H9 (cell line): ENCODE results near the gene AMDHD2. TPM values are rescaled to one million over a fixed set of nuclear protein-coding genes. Genes with fewer than 3 reads are reported as not detected.
A peak's percentile ranks its signal among the peaks of the same experiment; 100 is the strongest.

Experiments used
- DNase-seq: peaks from one replicate; pipeline ENCODE4 v3.0.0-alpha.2; 2017
- H2AFZ ChIP-seq: one replicate; pipeline ENCODE4 v1.6.1; 2013; ENCODE audit warnings: mild to moderate bottlenecking, low read length, control low read depth, moderate library complexity
- H2AK5ac ChIP-seq: 2 replicates; pipeline ENCODE4 v1.6.1; 2013; ENCODE audit warnings: low read length, control low read depth, mixed read lengths; ENCODE audit not compliant: insufficient read length
- H2BK120ac ChIP-seq: one replicate; pipeline ENCODE4 v1.6.1; 2013; ENCODE audit warnings: low read depth, mild to moderate bottlenecking, low read length, control low read depth, inconsistent platforms; ENCODE audit not compliant: poor library complexity, severe bottlenecking
- H2BK12ac ChIP-seq: 2 replicates; pipeline ENCODE4 v1.6.1; 2013; ENCODE audit warnings: low read length, control low read depth, mixed read lengths, low read depth; ENCODE audit not compliant: insufficient read length
- H2BK15ac ChIP-seq: 2 replicates; pipeline ENCODE4 v1.6.1; 2013; ENCODE audit warnings: low read depth, low read length, control low read depth
- H2BK20ac ChIP-seq: one replicate; pipeline ENCODE4 v1.6.1; 2013; ENCODE audit warnings: low read depth, mild to moderate bottlenecking, low read length, control low read depth, inconsistent platforms; ENCODE audit not compliant: poor library complexity, severe bottlenecking
- H2BK5ac ChIP-seq: 2 replicates; pipeline ENCODE4 v1.6.1; 2013; ENCODE audit warnings: low read length, control low read depth, mixed read lengths; ENCODE audit not compliant: insufficient read length
- H3K14ac ChIP-seq: 2 replicates; pipeline ENCODE4 v1.6.1; 2013; ENCODE audit warnings: low read length, control low read depth; ENCODE audit not compliant: insufficient read depth
- H3K18ac ChIP-seq: 2 replicates; pipeline ENCODE4 v1.6.1; 2013; ENCODE audit warnings: low read depth, mild to moderate bottlenecking, mixed read lengths, low read length, control low read depth; ENCODE audit not compliant: insufficient read length
- H3K23ac ChIP-seq: 2 replicates; pipeline ENCODE4 v1.6.1; 2013; ENCODE audit warnings: low read length, control low read depth, mixed read lengths, low read depth; ENCODE audit not compliant: insufficient read length
- H3K23me2 ChIP-seq: 2 replicates; pipeline ENCODE4 v1.6.1; 2013; ENCODE audit warnings: low read depth, mild to moderate bottlenecking, mixed read lengths, low read length, control low read depth; ENCODE audit not compliant: insufficient read length, poor library complexity, severe bottlenecking
- H3K27ac ChIP-seq: 2 replicates; pipeline ENCODE4 v1.5.1; 2013; ENCODE audit warnings: low read length, control low read depth, mixed read lengths, low read depth; ENCODE audit not compliant: insufficient read length
- H3K27me3 ChIP-seq: 2 replicates; pipeline ENCODE4 v1.6.1; 2013; ENCODE audit warnings: low read length, control low read depth, inconsistent platforms; ENCODE audit not compliant: insufficient read depth
- H3K4ac ChIP-seq: 2 replicates; pipeline ENCODE4 v1.6.1; 2013; ENCODE audit warnings: low read depth, mild to moderate bottlenecking, control low read depth, inconsistent platforms, low read length, moderate library complexity
- H3K4me1 ChIP-seq: 2 replicates; pipeline ENCODE4 v1.6.1; 2013; ENCODE audit warnings: low read length, control low read depth, inconsistent platforms; ENCODE audit not compliant: insufficient read depth
- H3K4me2 ChIP-seq: 2 replicates; pipeline ENCODE4 v1.6.1; 2013; ENCODE audit warnings: low read length, control low read depth, mixed read lengths; ENCODE audit not compliant: insufficient read length, insufficient read depth
- H3K56ac ChIP-seq: 2 replicates; pipeline ENCODE4 v1.6.1; 2013; ENCODE audit warnings: low read depth, mild to moderate bottlenecking, mixed read lengths, low read length, control low read depth; ENCODE audit not compliant: insufficient read length
- H3K79me1 ChIP-seq: 2 replicates; pipeline ENCODE4 v1.6.1; 2013; ENCODE audit warnings: low read depth, mild to moderate bottlenecking, moderate library complexity, low read length, control low read depth, inconsistent platforms; ENCODE audit not compliant: insufficient read depth, poor library complexity, severe bottlenecking
- H3K79me2 ChIP-seq: 2 replicates; pipeline ENCODE4 v1.6.1; 2013; ENCODE audit warnings: low read length, control low read depth, inconsistent platforms; ENCODE audit not compliant: insufficient read depth
- H3K9ac ChIP-seq: 2 replicates; pipeline ENCODE4 v1.6.1; 2013; ENCODE audit warnings: low read length, control low read depth, mixed read lengths; ENCODE audit not compliant: insufficient read length; ENCODE audit errors: extremely low read depth
- H3K9me3 ChIP-seq: one replicate; pipeline ENCODE4 v1.6.1; 2013; ENCODE audit warnings: low read depth, low read length, inconsistent platforms; ENCODE audit not compliant: control insufficient read depth
- H3T11ph ChIP-seq: one replicate; pipeline ENCODE4 v1.6.1; 2013; ENCODE audit warnings: mild to moderate bottlenecking, low read length, control low read depth, inconsistent platforms
- H4K20me1 ChIP-seq: one replicate; pipeline ENCODE4 v1.6.1; 2013; ENCODE audit not compliant: control insufficient read depth, insufficient read length, insufficient read depth
- H4K5ac ChIP-seq: 2 replicates; pipeline ENCODE4 v1.6.1; 2013; ENCODE audit warnings: low read depth, mild to moderate bottlenecking, mixed read lengths, low read length, control low read depth; ENCODE audit not compliant: insufficient read length
- H4K8ac ChIP-seq: replicated peaks from 2 replicates; pipeline ENCODE4 v1.6.1; 2013; ENCODE audit warnings: low read length, control low read depth, mixed read lengths, low read depth; ENCODE audit not compliant: insufficient read length
- H4K91ac ChIP-seq: 2 replicates; pipeline ENCODE4 v1.6.1; 2013; ENCODE audit warnings: low read depth, mild to moderate bottlenecking, moderate library complexity, mixed read lengths, low read length, control low read depth; ENCODE audit not compliant: insufficient read length
- H3K27ac Mint-ChIP-seq, 3 experiments: 2 replicates in 2 of 3; 3 replicates in 1 of 3; pipeline ENCODE4 v1.8.0; 2020 to 2021; ENCODE audit warnings: mixed read lengths in 3 of 3, mild to moderate bottlenecking in 1 of 3, moderate library complexity in 1 of 3
- H3K27me3 Mint-ChIP-seq: 2 replicates; pipeline ENCODE4 v1.8.0; 2021; ENCODE audit warnings: low read depth, mild to moderate bottlenecking, moderate library complexity, mixed read lengths
- H3K36me3 Mint-ChIP-seq, 3 experiments: 2 replicates in 2 of 3; 3 replicates in 1 of 3; pipeline ENCODE4 v1.8.0; 2020 to 2021; ENCODE audit warnings: low read depth in 3 of 3, mixed read lengths in 3 of 3; ENCODE audit not compliant: insufficient read depth in 1 of 3
- H3K4me1 Mint-ChIP-seq, 2 experiments: 2 replicates each; pipeline ENCODE4 v1.8.0; 2020; ENCODE audit warnings: mixed read lengths in 2 of 2
- H3K4me3 Mint-ChIP-seq, 2 experiments: 2 replicates in 1 of 2; 3 replicates in 1 of 2; pipeline ENCODE4 v1.8.0; 2020 to 2021; ENCODE audit warnings: mild to moderate bottlenecking in 2 of 2, mixed read lengths in 2 of 2, moderate library complexity in 1 of 2
- H3K9me3 Mint-ChIP-seq, 2 experiments: 2 replicates in 1 of 2; 3 replicates in 1 of 2; pipeline ENCODE4 v1.8.0; 2020; ENCODE audit warnings: mild to moderate bottlenecking in 2 of 2, mixed read lengths in 2 of 2, moderate library complexity in 1 of 2
- WGBS: extraction: QIAGEN DNeasy Blood & Tissue Kit; methylation state at CpG from one replicate; pipeline ENCODE4 v1.1.7; 2013; ENCODE audit warnings: missing lambda C conversion rate, low lambda C conversion rate, mixed read lengths; ENCODE audit not compliant: insufficient read length; ENCODE audit errors: extremely low coverage; 5-methylcytosine and 5-hydroxymethylcytosine counted together
- total RNA-seq: library from RNA; stranded (reverse); gene quantifications from 2 replicates; pipeline ENCODE4 v1.2.1, GENCODE V29; 2021
- TF ChIP-seq, protein P1 (sequence below): fragments of 200-600 bp; sonication (generic); conservative IDR thresholded peaks from 3 replicates; pipeline ENCODE4 v1.8.0; 2021; ENCODE audit warnings: antibody characterized with exemption, mild to moderate bottlenecking

Gene AMDHD2
- total RNA-seq, 1 experiment from 2014 or later = 61.5 TPM

DNA sequence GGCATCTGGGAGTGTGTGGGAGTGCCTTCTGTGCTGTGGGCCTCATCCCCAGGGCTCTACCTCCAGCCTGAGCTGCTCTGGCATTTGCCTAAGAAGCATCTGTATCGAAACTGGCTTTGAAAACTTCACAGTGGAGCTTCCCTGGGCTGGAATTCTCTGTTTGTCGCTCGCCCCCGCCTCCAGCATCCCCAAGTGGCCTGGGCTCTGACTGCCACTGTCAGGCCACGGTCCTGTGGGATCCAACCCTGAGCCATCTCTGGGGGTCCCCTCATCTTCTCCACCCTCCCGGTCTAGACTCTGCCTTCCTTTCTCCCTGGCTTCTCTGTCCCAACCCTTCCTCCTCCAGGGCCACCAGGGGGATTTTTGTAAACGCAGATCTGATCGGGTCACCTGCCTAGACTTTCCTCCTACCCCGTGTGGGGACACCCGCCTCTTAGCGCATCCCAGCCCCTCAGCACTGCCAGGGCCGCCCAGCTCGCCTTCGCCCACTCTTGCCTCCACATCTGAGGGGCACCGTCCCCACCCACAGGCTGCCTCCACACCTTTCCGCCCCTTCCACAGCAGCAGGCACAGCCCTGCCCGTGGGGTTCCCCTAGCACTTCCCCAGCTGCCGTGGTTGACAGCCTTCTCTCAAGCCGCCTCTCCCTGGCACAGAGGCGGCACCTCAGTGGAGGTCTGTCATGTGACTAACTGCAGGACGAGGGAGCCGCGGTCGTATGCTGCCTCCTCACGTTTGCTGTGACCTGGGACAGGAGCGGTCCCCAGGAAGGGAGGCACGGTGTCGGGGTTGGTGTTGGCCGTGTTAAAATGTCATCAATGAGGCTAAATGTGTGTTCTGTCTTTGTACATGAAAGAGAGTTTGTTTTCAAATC is 33.3 kb upstream of the AMDHD2 start:
- no peak overlapping the region for H2AFZ ChIP-seq
- no peak overlapping the region for H3K9ac ChIP-seq
- TF ChIP-seq, protein P1, sequence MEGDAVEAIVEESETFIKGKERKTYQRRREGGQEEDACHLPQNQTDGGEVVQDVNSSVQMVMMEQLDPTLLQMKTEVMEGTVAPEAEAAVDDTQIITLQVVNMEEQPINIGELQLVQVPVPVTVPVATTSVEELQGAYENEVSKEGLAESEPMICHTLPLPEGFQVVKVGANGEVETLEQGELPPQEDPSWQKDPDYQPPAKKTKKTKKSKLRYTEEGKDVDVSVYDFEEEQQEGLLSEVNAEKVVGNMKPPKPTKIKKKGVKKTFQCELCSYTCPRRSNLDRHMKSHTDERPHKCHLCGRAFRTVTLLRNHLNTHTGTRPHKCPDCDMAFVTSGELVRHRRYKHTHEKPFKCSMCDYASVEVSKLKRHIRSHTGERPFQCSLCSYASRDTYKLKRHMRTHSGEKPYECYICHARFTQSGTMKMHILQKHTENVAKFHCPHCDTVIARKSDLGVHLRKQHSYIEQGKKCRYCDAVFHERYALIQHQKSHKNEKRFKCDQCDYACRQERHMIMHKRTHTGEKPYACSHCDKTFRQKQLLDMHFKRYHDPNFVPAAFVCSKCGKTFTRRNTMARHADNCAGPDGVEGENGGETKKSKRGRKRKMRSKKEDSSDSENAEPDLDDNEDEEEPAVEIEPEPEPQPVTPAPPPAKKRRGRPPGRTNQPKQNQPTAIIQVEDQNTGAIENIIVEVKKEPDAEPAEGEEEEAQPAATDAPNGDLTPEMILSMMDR = no peak
- H4K20me1 ChIP-seq = peaks cover 2% of the 10 kb centered on the region
- no peaks in the 10 kb centered on the region for H3K23me2 ChIP-seq
- H3K4me1 ChIP-seq = no peaks in the 10 kb centered on the region
- no peaks in the 10 kb centered on the region for H3K9me3 ChIP-seq
- no peak overlapping the region for H3K56ac ChIP-seq
- H2BK5ac ChIP-seq = no peak overlapping the region
- no peak overlapping the region for H2AK5ac ChIP-seq
- no peak overlapping the region for H3T11ph ChIP-seq
- H3K27me3 Mint-ChIP-seq = no peaks in the 10 kb centered on the region
- H4K5ac ChIP-seq = no peak overlapping the region
- H3K36me3 Mint-ChIP-seq = no peaks in the 10 kb centered on the region
- no peaks in the 10 kb centered on the region for H3K79me1 ChIP-seq
- no peak overlapping the region for H4K91ac ChIP-seq
- H3K14ac ChIP-seq = no peak overlapping the region
- H2BK15ac ChIP-seq = no peak overlapping the region
- peak overlapping the region; percentile 64 to 80 (median 71); a peak in 6 of 7 replicates for H3K27ac Mint-ChIP-seq
- peaks cover 11 to 15% of the 10 kb centered on the region in 2 experiments for H3K4me1 Mint-ChIP-seq
- no peak overlapping the region for H3K18ac ChIP-seq
- H3K4me2 ChIP-seq = no peak overlapping the region
- no CpG with 5 or more reads among the region's 29 CpGs for WGBS
- no peaks in the 10 kb centered on the region for H3K9me3 Mint-ChIP-seq
- no peak for DNase-seq
- no peak overlapping the region for H2BK20ac ChIP-seq
- no peaks in the 10 kb centered on the region for H3K27me3 ChIP-seq
- no peak overlapping the region for H3K4me3 Mint-ChIP-seq
- H3K23ac ChIP-seq = no peak overlapping the region
- no peak overlapping the region for H3K4ac ChIP-seq
- H4K8ac ChIP-seq = no peak overlapping the region
- H3K79me2 ChIP-seq = no peaks in the 10 kb centered on the region; the same call in 1 of the 2 replicates
- H2BK120ac ChIP-seq = no peak overlapping the region
- H2BK12ac ChIP-seq = no peak overlapping the region
- no peak overlapping the region for H3K27ac ChIP-seq
